ENCODE measurements around the gene ARHGAP4. TPM values are rescaled to one million over a fixed set of nuclear protein-coding genes. Genes with fewer than 3 reads are reported as not detected.

Gene ARHGAP4
- total RNA-seq, 2 donors from 2014 or later = 19.3 to 20.4 TPM

GRCh38 chrX:153876112-153876491, 50.0 kb downstream of the ARHGAP4 start:
- DNase-seq (no peak), ATAC-seq (no peak)
- intact Hi-C loops (cut with DNase I) = no loop called here

GRCh38 chrX:153875391-153876111, 50.5 kb downstream of the ARHGAP4 start:
- peak; percentile 47 for DNase-seq
- intact Hi-C loops (cut with DNase I) = no loop called here
- ATAC-seq = peak; percentile 85 to 88

- ATAC-seq (no peak), DNase-seq (no peak)
- intact Hi-C loops (cut with DNase I) = no loop called here
Measured at GRCh38 chrX:153874366-153875125, 51.5 kb downstream of the ARHGAP4 start.

GRCh38 chrX:153874085-153874365, 52.0 kb downstream of the ARHGAP4 start:
- DNase-seq = no peak
- no peak for ATAC-seq
- intact Hi-C loops (cut with DNase I) = no loop called here

- intact Hi-C loops (cut with DNase I) = no loop called here
- ATAC-seq = no peak
- no peak for DNase-seq
Measured at GRCh38 chrX:153873282-153874084, 52.6 kb downstream of the ARHGAP4 start.

GRCh38 chrX:153871946-153872878, 53.9 kb downstream of the ARHGAP4 start:
- ATAC-seq (no peak), DNase-seq (no peak)
- intact Hi-C loops (cut with DNase I) = no loop called here

- no peak for DNase-seq
- intact Hi-C loops (cut with DNase I) = no loop called here
- ATAC-seq = no peak
Measured at GRCh38 chrX:153871451-153871850, 54.6 kb downstream of the ARHGAP4 start.

GRCh38 chrX:153870791-153871360, 55.2 kb downstream of the ARHGAP4 start:
- ATAC-seq (no peak), DNase-seq (no peak)
- intact Hi-C loops (cut with DNase I) = no loop called here

GRCh38 chrX:153870288-153870690, 55.8 kb downstream of the ARHGAP4 start:
- intact Hi-C loops (cut with DNase I) = no loop called here
- DNase-seq = no peak

GRCh38 chrX:153869473-153870287, 56.4 kb downstream of the ARHGAP4 start:
- ATAC-seq = no peak
- intact Hi-C loops (cut with DNase I) = no loop called here
- DNase-seq = no peak

More at GRCh38 chrX:153870288-153870690, 55.8 kb downstream of the ARHGAP4 start:
- ATAC-seq = no peak

- intact Hi-C loops (cut with DNase I) = no loop called here
- DNase-seq (no peak), ATAC-seq (no peak)
Measured at GRCh38 chrX:153868576-153869472, 57.2 kb downstream of the ARHGAP4 start.

- no peak for DNase-seq
- no peak for ATAC-seq
- intact Hi-C loops (cut with DNase I) = no loop called here
Measured at GRCh38 chrX:153867671-153868070, 58.4 kb downstream of the ARHGAP4 start.

- DNase-seq = no peak
- ATAC-seq = no peak
- intact Hi-C loops (cut with DNase I) = no loop called here
Measured at GRCh38 chrX:153867139-153867538, 58.9 kb downstream of the ARHGAP4 start.

- intact Hi-C loops (cut with DNase I) = no loop called here
- ATAC-seq (no peak), DNase-seq (no peak)
Measured at GRCh38 chrX:153866302-153867019, 59.6 kb downstream of the ARHGAP4 start.

GRCh38 chrX:153865685-153866084, 60.4 kb downstream of the ARHGAP4 start:
- DNase-seq = no peak
- no peak for ATAC-seq
- intact Hi-C loops (cut with DNase I) = no loop called here

GRCh38 chrX:153865321-153865580, 60.8 kb downstream of the ARHGAP4 start:
- intact Hi-C loops (cut with DNase I) = no loop called here
- ATAC-seq = no peak
- DNase-seq = no peak

Measured in left cardiac atrium (tissue), 4 donors.